DOHH2 (cell line): ENCODE results near the gene GABPA.

Experiments
- H3F3A ChIP-seq: fragments of 200-600 bp; sonication (generic), shearing (Covaris generic); 2 replicates; pipeline ENCODE4 v1.6.0; 2016; ENCODE audit warnings: antibody characterized with exemption, mild to moderate bottlenecking; ENCODE audit not compliant: control insufficient read depth, insufficient read depth
- H3K27ac ChIP-seq: fragments of 200-600 bp; sonication (generic); 2 replicates; pipeline ENCODE4 v1.5.1; 2014; ENCODE audit warnings: low read depth, mild to moderate bottlenecking, low read length, moderate library complexity
- H3K27me3 ChIP-seq: fragments of 200-600 bp; sonication (generic); 2 replicates; pipeline ENCODE4 v1.6.1; 2014; ENCODE audit warnings: mild to moderate bottlenecking, low read length, mixed read lengths; ENCODE audit not compliant: control insufficient read depth
- H3K36me3 ChIP-seq: fragments of 200-600 bp; sonication (generic); 2 replicates; pipeline ENCODE4 v1.6.1; 2014; ENCODE audit warnings: mild to moderate bottlenecking, low read length, moderate library complexity, mixed read lengths; ENCODE audit not compliant: control insufficient read depth
- H3K4me1 ChIP-seq: fragments of 200-600 bp; sonication (generic); 2 replicates; pipeline ENCODE4 v1.6.1; 2014; ENCODE audit warnings: mild to moderate bottlenecking, low read length, mixed read lengths; ENCODE audit not compliant: control insufficient read depth
- H3K4me2 ChIP-seq: fragments of 200-600 bp; sonication (generic); 2 replicates; pipeline ENCODE4 v1.6.0; 2014; ENCODE audit warnings: mild to moderate bottlenecking, low read length, moderate library complexity
- H3K4me3 ChIP-seq: fragments of 200-600 bp; sonication (generic); 2 replicates; pipeline ENCODE4 v1.5.1; 2014; ENCODE audit warnings: mild to moderate bottlenecking, low read length, mixed read lengths
- H3K79me2 ChIP-seq: fragments of 200-600 bp; sonication (generic); 2 replicates; pipeline ENCODE4 v1.6.1; 2014; ENCODE audit warnings: mild to moderate bottlenecking, low read length, mixed read lengths; ENCODE audit not compliant: control insufficient read depth
- H3K9me2 ChIP-seq: fragments of 200-600 bp; sonication (generic); replicated peaks from 2 replicates; pipeline ENCODE4 v1.6.1; 2014; ENCODE audit warnings: mild to moderate bottlenecking, low read length, mixed read lengths; ENCODE audit not compliant: control insufficient read depth
- H3K9me3 ChIP-seq: fragments of 200-600 bp; sonication (generic); 2 replicates; pipeline ENCODE4 v1.6.1; 2014; ENCODE audit warnings: antibody characterized with exemption, low read length, mixed read lengths; ENCODE audit not compliant: control insufficient read depth, insufficient read depth
- H4K20me1 ChIP-seq: fragments of 200-600 bp; sonication (generic); 2 replicates; pipeline ENCODE4 v1.6.0; 2014; ENCODE audit warnings: low read depth, mild to moderate bottlenecking, antibody characterized with exemption, low read length, moderate library complexity; ENCODE audit not compliant: control insufficient read depth, insufficient read depth
- EZH2phosphoT487 ChIP-seq: fragments of 200-600 bp; sonication (generic); IDR thresholded peaks from 2 replicates; pipeline ENCODE4 v1.6.1; 2017; ENCODE audit warnings: borderline replicate concordance, mild to moderate bottlenecking, antibody characterized with exemption, low read length, moderate library complexity, mixed read lengths
- TF ChIP-seq, protein P1 (sequence below): fragments of 200-600 bp; sonication (generic); IDR thresholded peaks from one replicate; pipeline ENCODE4 v1.5.1; 2014; ENCODE audit warnings: antibody characterized with exemption, mild to moderate bottlenecking, low read depth, low read length; ENCODE audit not compliant: poor library complexity, severe bottlenecking

Gene GABPA

DNA sequence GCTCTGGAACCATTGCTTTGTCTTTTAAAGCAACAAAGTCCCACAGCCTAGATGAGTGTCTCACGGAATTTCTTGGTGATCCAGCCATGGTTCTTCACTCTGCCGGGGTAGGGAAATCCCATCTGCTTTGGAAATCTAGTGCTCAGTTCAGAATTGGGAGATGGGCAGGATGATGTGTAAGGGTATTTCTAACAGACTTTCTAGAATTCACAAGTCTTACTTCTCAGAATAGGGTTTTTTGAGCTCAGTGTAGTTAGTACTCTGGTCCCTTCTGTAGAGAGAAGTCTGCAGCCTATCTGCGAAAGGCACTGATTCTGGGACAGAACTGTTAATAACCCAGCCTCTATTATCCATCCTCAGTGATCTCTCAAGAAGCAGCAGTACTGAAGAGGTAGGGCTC, 25.3 kb downstream of the GABPA start:
- Histone ChIP-seq H3K4me3 (no peak overlapping the region), H3K9me3 (no peaks in the 10 kb centered on the region), H3K4me2 (no peak overlapping the region), H3F3A (no peaks in the 10 kb centered on the region), H3K36me3 (peaks cover 80% of the 10 kb centered on the region), H3K4me1 (no peaks in the 10 kb centered on the region), H3K79me2 (no peaks in the 10 kb centered on the region), H3K27me3 (no peaks in the 10 kb centered on the region), H4K20me1 (no peaks in the 10 kb centered on the region), H3K9me2 (no peaks in the 10 kb centered on the region), H3K27ac (no peak overlapping the region)
- TF ChIP-seq, protein P1, sequence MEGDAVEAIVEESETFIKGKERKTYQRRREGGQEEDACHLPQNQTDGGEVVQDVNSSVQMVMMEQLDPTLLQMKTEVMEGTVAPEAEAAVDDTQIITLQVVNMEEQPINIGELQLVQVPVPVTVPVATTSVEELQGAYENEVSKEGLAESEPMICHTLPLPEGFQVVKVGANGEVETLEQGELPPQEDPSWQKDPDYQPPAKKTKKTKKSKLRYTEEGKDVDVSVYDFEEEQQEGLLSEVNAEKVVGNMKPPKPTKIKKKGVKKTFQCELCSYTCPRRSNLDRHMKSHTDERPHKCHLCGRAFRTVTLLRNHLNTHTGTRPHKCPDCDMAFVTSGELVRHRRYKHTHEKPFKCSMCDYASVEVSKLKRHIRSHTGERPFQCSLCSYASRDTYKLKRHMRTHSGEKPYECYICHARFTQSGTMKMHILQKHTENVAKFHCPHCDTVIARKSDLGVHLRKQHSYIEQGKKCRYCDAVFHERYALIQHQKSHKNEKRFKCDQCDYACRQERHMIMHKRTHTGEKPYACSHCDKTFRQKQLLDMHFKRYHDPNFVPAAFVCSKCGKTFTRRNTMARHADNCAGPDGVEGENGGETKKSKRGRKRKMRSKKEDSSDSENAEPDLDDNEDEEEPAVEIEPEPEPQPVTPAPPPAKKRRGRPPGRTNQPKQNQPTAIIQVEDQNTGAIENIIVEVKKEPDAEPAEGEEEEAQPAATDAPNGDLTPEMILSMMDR: no peak
- no peak for TF ChIP-seq EZH2phosphoT487

DNA sequence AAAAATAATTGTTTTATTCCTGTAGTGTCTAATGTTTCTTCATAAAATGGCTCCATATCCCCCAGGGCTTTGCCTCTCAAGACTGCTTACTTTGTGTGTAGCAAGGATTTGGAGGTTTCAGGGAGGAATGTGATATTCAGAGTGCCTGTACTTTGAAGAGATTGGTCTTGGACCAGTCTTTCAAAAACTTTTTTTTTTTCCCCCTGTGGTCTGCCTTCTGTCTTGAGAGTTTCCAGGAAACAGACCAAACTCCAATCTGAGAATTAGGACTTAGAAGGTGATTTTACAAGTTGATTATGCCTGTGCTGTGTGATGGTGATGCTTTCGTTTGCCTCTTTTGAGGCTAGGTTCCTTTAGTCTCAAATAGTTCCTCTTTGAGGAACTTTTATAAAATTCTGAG, 25.9 kb downstream of the GABPA start:
- Histone ChIP-seq H3K4me1 (no peaks in the 10 kb centered on the region), H3K36me3 (peaks cover 84% of the 10 kb centered on the region), H3K4me2 (no peak overlapping the region), H3K79me2 (no peaks in the 10 kb centered on the region), H3K27me3 (no peaks in the 10 kb centered on the region), H3F3A (no peaks in the 10 kb centered on the region), H3K9me2 (no peaks in the 10 kb centered on the region), H3K27ac (no peak overlapping the region), H3K4me3 (no peak overlapping the region), H3K9me3 (no peaks in the 10 kb centered on the region), H4K20me1 (no peaks in the 10 kb centered on the region)
- no peak for TF ChIP-seq EZH2phosphoT487
- TF ChIP-seq, protein P1: no peak

DNA sequence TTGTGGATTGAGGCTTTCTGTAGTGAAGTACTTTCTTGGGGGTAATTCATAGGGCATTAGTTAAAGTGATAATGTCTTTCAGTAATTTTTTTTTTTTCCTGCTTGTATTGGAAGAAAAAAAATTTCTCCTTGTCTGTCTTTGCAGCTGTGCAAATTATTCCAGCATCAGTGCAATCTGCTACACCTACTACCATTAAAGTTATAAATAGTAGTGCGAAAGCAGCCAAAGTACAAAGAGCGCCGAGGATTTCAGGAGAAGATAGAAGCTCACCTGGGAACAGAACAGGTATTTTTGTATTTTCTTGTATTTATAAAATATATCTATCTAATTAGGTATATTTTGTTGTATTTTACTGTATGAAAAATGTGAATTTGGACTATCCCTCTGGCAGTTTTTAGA, 29.3 kb downstream of the GABPA start:
- H3K9me3 ChIP-seq: no peaks in the 10 kb centered on the region
- no peaks in the 10 kb centered on the region for H3F3A ChIP-seq
- no peak overlapping the region for H3K27ac ChIP-seq
- H3K9me2 ChIP-seq: no peaks in the 10 kb centered on the region
- no peak overlapping the region for H3K4me2 ChIP-seq
- peaks cover 76% of the 10 kb centered on the region for H3K36me3 ChIP-seq
- no peaks in the 10 kb centered on the region for H4K20me1 ChIP-seq
- TF ChIP-seq, protein P1: no peak
- no peak for TF ChIP-seq EZH2phosphoT487
- H3K27me3 ChIP-seq: no peaks in the 10 kb centered on the region
- no peaks in the 10 kb centered on the region for H3K4me1 ChIP-seq
- H3K4me3 ChIP-seq: no peak overlapping the region
- no peaks in the 10 kb centered on the region for H3K79me2 ChIP-seq

DNA sequence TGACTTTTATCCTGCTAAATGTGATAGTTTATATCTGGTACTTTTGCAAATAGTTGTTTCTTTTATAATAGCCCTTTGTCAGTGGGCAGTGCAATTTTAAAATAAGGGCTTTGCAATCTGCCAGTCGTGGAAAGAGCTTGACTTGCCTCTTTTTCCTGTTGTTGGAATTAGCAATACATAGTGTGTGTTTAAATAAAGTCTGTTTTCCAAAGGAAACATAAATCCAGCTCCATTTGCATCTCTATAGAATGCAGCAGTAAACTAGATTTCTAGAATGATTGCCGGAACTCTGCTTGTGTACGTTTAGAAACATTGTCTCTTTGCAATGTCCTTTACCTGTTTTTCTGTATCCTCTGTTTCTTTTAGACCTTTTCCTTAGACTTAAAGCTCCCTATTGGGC, 33.1 kb downstream of the GABPA start:
- H3K79me2 ChIP-seq: no peaks in the 10 kb centered on the region
- no peaks in the 10 kb centered on the region for H3K4me1 ChIP-seq
- H4K20me1 ChIP-seq: no peaks in the 10 kb centered on the region
- H3K27ac ChIP-seq: no peak overlapping the region
- H3K4me3 ChIP-seq: no peak overlapping the region
- peaks cover 5% of the 10 kb centered on the region; the same call in 1 of the 2 replicates for H3F3A ChIP-seq
- no peaks in the 10 kb centered on the region for H3K9me2 ChIP-seq
- no peak overlapping the region for H3K4me2 ChIP-seq
- H3K36me3 ChIP-seq: peaks cover 41% of the 10 kb centered on the region
- H3K9me3 ChIP-seq: no peaks in the 10 kb centered on the region
- no peaks in the 10 kb centered on the region for H3K27me3 ChIP-seq
- no peak for TF ChIP-seq EZH2phosphoT487
- TF ChIP-seq, protein P1: no peak
